ENCODE data around the gene HOXA3. TPM values are rescaled to one million over a fixed set of nuclear protein-coding genes. Genes with fewer than 3 reads are reported as not detected.
A peak's percentile ranks its signal among the peaks of the same experiment; 100 is the strongest.

Gene HOXA3
- total RNA-seq, 1 experiment from 2014 or later, result not detected

GRCh38 chr7:27096768-27097514, 55.4 kb downstream of the HOXA3 start:
- Histone ChIP-seq H2AK5ac (ENCODE audit: insufficient read length, low read length) (no peak overlapping the region), H4K91ac (ENCODE audit: insufficient read length, low read depth, low read length) (no peak overlapping the region), H3K79me2 (ENCODE audit: insufficient read depth, low read length) (no peaks in the 10 kb centered on the region), H2BK20ac (ENCODE audit: low read depth, low read length, poor library complexity, severe bottlenecking) (no peak overlapping the region), H3K18ac (ENCODE audit: insufficient read length, low read depth, low read length) (no peak overlapping the region), H3K23me2 (ENCODE audit: insufficient read length, low read depth, low read length, poor library complexity, severe bottlenecking) (peaks cover 7% of the 10 kb centered on the region), H3K9ac (ENCODE audit: extremely low read depth, insufficient read length, low read length) (no peak overlapping the region), H3K56ac (ENCODE audit: insufficient read length, low read depth, low read length) (no peak overlapping the region), H2BK15ac (ENCODE audit: low read depth, low read length) (no peak overlapping the region), H3K4me2 (ENCODE audit: insufficient read depth, insufficient read length, low read length) (peak overlapping the region; percentile 28), H2BK12ac (ENCODE audit: insufficient read length, low read depth, low read length) (no peak overlapping the region), H4K8ac (replicated peaks; ENCODE audit: insufficient read length, low read depth, low read length) (no peak overlapping the region), H2AFZ (ENCODE audit: low read length) (no peak overlapping the region), H3T11ph (ENCODE audit: low read length) (no peak overlapping the region), H3K79me1 (ENCODE audit: insufficient read depth, low read depth, low read length, poor library complexity, severe bottlenecking) (no peaks in the 10 kb centered on the region), H3K27me3 (ENCODE audit: insufficient read depth, low read length) (peaks cover 92% of the 10 kb centered on the region), H4K5ac (ENCODE audit: insufficient read length, low read depth, low read length) (no peak overlapping the region), H3K27ac (ENCODE audit: insufficient read length, low read depth, low read length) (no peak overlapping the region), H2BK120ac (ENCODE audit: low read depth, low read length, poor library complexity, severe bottlenecking) (no peak overlapping the region), H3K9me3 (ENCODE audit: control insufficient read depth, low read depth, low read length) (no peaks in the 10 kb centered on the region), H3K4me1 (ENCODE audit: insufficient read depth, low read length) (peaks cover 5% of the 10 kb centered on the region; the same call in 1 of the 2 replicates), H3K14ac (ENCODE audit: insufficient read depth, low read length) (no peak overlapping the region), H4K20me1 (ENCODE audit: control insufficient read depth, insufficient read depth, insufficient read length) (peaks cover 2% of the 10 kb centered on the region), H3K23ac (ENCODE audit: insufficient read length, low read depth, low read length) (no peak overlapping the region), H2BK5ac (ENCODE audit: insufficient read length, low read length) (no peak overlapping the region), H3K4ac (ENCODE audit: low read depth, low read length) (no peak overlapping the region)
- peaks cover 100% of the 10 kb centered on the region for H3K27me3 Mint-ChIP-seq (ENCODE audit: low read depth)
- H3K27ac Mint-ChIP-seq, result no peak overlapping the region
- DNase-seq, result no peak
- peaks cover 45 to 64% of the 10 kb centered on the region in 2 experiments for H3K4me1 Mint-ChIP-seq
- peaks cover 2 to 34% of the 10 kb centered on the region in 2 experiments for H3K9me3 Mint-ChIP-seq
- no peak for TF ChIP-seq CTCF (conservative IDR thresholded peaks at IDR 0.05)
- H3K36me3 Mint-ChIP-seq (ENCODE audit: insufficient read depth in 1 of 3, low read depth in 3 of 3), result no peaks in the 10 kb centered on the region
- WGBS (ENCODE audit: extremely low coverage, insufficient read length, low lambda C conversion rate), result no CpG with 5 or more reads among the region's 41 CpGs
- peak overlapping the region; percentile 61 to 86 for H3K4me3 Mint-ChIP-seq

Data from H9 (cell line).